Effector memory CD4-positive, alpha-beta T cell (primary cell): ENCODE data around the gene LRMDA.
"Not testable (repeated sequence)": the region's sequence is repeated elsewhere in the genome, so short reads cannot be mapped to it uniquely, and the experiment has no call there.

Experiments used
- DNase-seq, 3 donors: peaks; one replicate each; pipeline ENCODE4 v3.0.0-alpha.2; 2020
- H3K27ac ChIP-seq: 2 replicates; pipeline ENCODE4 v1.7.0; 2013; ENCODE audit warnings: mild to moderate bottlenecking, low read length, moderate library complexity; ENCODE audit not compliant: insufficient read depth, poor library complexity, severe bottlenecking
- H3K27me3 ChIP-seq: replicated peaks from 2 replicates; pipeline ENCODE4 v1.7.0; 2013; ENCODE audit warnings: mild to moderate bottlenecking, low read length; ENCODE audit not compliant: insufficient read depth, control insufficient read depth, poor library complexity, severe bottlenecking
- H3K36me3 ChIP-seq: 2 replicates; pipeline ENCODE4 v1.7.0; 2013; ENCODE audit warnings: mild to moderate bottlenecking, low read length, moderate library complexity; ENCODE audit not compliant: control insufficient read depth, insufficient read depth
- H3K4me1 ChIP-seq: 2 replicates; pipeline ENCODE4 v1.7.0; 2013; ENCODE audit warnings: low read length, mild to moderate bottlenecking; ENCODE audit not compliant: control insufficient read depth, insufficient read depth, poor library complexity, severe bottlenecking
- H3K4me3 ChIP-seq: 2 replicates; pipeline ENCODE4 v1.7.0; 2013; ENCODE audit warnings: low read length, low read depth, mild to moderate bottlenecking; ENCODE audit not compliant: insufficient read depth, poor library complexity, severe bottlenecking
- H3K9me3 ChIP-seq: 2 replicates; pipeline ENCODE4 v1.7.0; 2013; ENCODE audit warnings: mild to moderate bottlenecking, low read length, moderate library complexity; ENCODE audit not compliant: control insufficient read depth

The LRMDA gene

GRCh38 chr10:75600833-75601232 is 169.4 kb downstream of the LRMDA start:
- Histone ChIP-seq H3K4me1 (no peaks in the 10 kb centered on the region), H3K4me3 (no peak overlapping the region), H3K36me3 (no peaks in the 10 kb centered on the region), H3K27ac (no peak overlapping the region), H3K9me3 (no peaks in the 10 kb centered on the region), H3K27me3 (no peaks in the 10 kb centered on the region)
- DNase-seq, result no peak

GRCh38 chr10:75602341-75602740 is 170.9 kb downstream of the LRMDA start:
- Histone ChIP-seq H3K27ac (no peak overlapping the region), H3K27me3 (no peaks in the 10 kb centered on the region), H3K4me1 (no peaks in the 10 kb centered on the region), H3K4me3 (no peak overlapping the region), H3K9me3 (no peaks in the 10 kb centered on the region), H3K36me3 (no peaks in the 10 kb centered on the region)
- no peak for DNase-seq

- Histone ChIP-seq H3K4me1 (no peaks in the 10 kb centered on the region), H3K9me3 (no peaks in the 10 kb centered on the region), H3K27me3 (no peaks in the 10 kb centered on the region), H3K27ac (no peak overlapping the region), H3K4me3 (no peak overlapping the region), H3K36me3 (no peaks in the 10 kb centered on the region)
- no peak for DNase-seq
Measured at GRCh38 chr10:75605096-75605495, 173.7 kb downstream of the LRMDA start.

- not testable (repeated sequence) for H3K9me3 ChIP-seq, H3K27me3 ChIP-seq, H3K27ac ChIP-seq, DNase-seq, H3K36me3 ChIP-seq, H3K4me3 ChIP-seq, H3K4me1 ChIP-seq
Measured at GRCh38 chr10:75605795-75606194, 174.4 kb downstream of the LRMDA start.

- H3K4me1 ChIP-seq, result no peaks in the 10 kb centered on the region
- H3K27ac ChIP-seq, result no peak overlapping the region
- H3K36me3 ChIP-seq, result no peaks in the 10 kb centered on the region
- H3K4me3 ChIP-seq, result no peak overlapping the region
- H3K9me3 ChIP-seq, result no peaks in the 10 kb centered on the region
- DNase-seq, result no peak
- H3K27me3 ChIP-seq, result no peaks in the 10 kb centered on the region
Measured at GRCh38 chr10:75606203-75606779, 174.9 kb downstream of the LRMDA start.

- no peak for DNase-seq
Measured at GRCh38 chr10:75607576-75607975, 176.2 kb downstream of the LRMDA start.

GRCh38 chr10:75610183-75610582 is 178.8 kb downstream of the LRMDA start:
- Histone ChIP-seq H3K4me1 (no peaks in the 10 kb centered on the region), H3K27ac (no peak overlapping the region), H3K36me3 (no peaks in the 10 kb centered on the region), H3K9me3 (no peaks in the 10 kb centered on the region), H3K27me3 (no peaks in the 10 kb centered on the region), H3K4me3 (no peak overlapping the region)
- DNase-seq, result no peak

More at GRCh38 chr10:75607576-75607975, 176.2 kb downstream of the LRMDA start:
- Histone ChIP-seq H3K27ac (no peak overlapping the region), H3K4me3 (no peak overlapping the region), H3K27me3 (no peaks in the 10 kb centered on the region), H3K36me3 (no peaks in the 10 kb centered on the region), H3K9me3 (no peaks in the 10 kb centered on the region), H3K4me1 (no peaks in the 10 kb centered on the region)

- no peaks in the 10 kb centered on the region for H3K9me3 ChIP-seq
- H3K4me3 ChIP-seq, result no peak overlapping the region
- H3K27ac ChIP-seq, result no peak overlapping the region
- no peaks in the 10 kb centered on the region for H3K36me3 ChIP-seq
- no peaks in the 10 kb centered on the region for H3K27me3 ChIP-seq
- no peak for DNase-seq
- no peaks in the 10 kb centered on the region for H3K4me1 ChIP-seq
Measured at GRCh38 chr10:75611172-75611992, 180.0 kb downstream of the LRMDA start.

- Histone ChIP-seq H3K36me3 (no peaks in the 10 kb centered on the region), H3K27ac (no peak overlapping the region), H3K27me3 (no peaks in the 10 kb centered on the region), H3K4me1 (no peaks in the 10 kb centered on the region), H3K9me3 (no peaks in the 10 kb centered on the region), H3K4me3 (no peak overlapping the region)
- no peak for DNase-seq
Measured at GRCh38 chr10:75611993-75612372, 180.6 kb downstream of the LRMDA start.

- H3K4me1 ChIP-seq, result no peaks in the 10 kb centered on the region
- H3K4me3 ChIP-seq, result no peak overlapping the region
- H3K27ac ChIP-seq, result no peak overlapping the region
- H3K27me3 ChIP-seq, result no peaks in the 10 kb centered on the region
- H3K36me3 ChIP-seq, result no peaks in the 10 kb centered on the region
- no peak for DNase-seq
- H3K9me3 ChIP-seq, result no peaks in the 10 kb centered on the region
Measured at GRCh38 chr10:75612904-75613684, 181.7 kb downstream of the LRMDA start.
